ENCODE measurements around the gene TAS2R60.

DNA sequence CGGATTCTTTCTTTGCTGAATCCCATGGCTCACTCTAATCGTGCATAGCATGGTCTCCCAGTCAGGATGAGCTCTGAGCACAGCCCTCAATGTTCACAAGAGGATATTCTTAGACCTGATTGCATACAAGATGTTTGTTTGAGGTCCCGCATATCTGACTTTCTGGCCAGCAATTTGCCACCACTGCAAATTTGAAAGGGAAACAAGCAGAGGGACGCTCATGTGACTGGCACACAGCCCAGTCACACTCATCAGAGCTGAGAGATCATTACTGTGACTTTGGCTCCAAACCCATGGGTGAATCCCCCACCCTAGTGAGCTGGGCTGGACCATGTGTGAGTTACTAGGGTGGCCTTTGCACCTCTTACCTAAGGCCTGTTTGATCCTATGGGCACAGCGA, 44.3 kb downstream of the TAS2R60 start:
- TF ChIP-seq POLR2A (IDR thresholded peaks at IDR 0.05) (no peak), CTCF (IDR thresholded peaks at IDR 0.05) (no peak)
